ENCODE data around the gene PCDHB4.

- TF ChIP-seq CTCF (IDR thresholded peaks at IDR 0.05; ENCODE audit: insufficient read depth, low read depth, low read length) (no peak), EZH2 (IDR thresholded peaks at IDR 0.05; ENCODE audit: insufficient read depth, low read length) (no peak)
These were observed 14.2 kb downstream of the PCDHB4 start for GRCh38 chr5:141135718-141136266.
